Neutrophil (primary cell): ENCODE data around the gene RABGAP1.

Experiments used
- H3K27ac ChIP-seq: fragments of 200-600 bp; sonication (generic); 2 replicates; pipeline ENCODE4 v1.5.1; 2016; ENCODE audit warnings: mild to moderate bottlenecking, moderate library complexity
- H3K27me3 ChIP-seq: fragments of 200-600 bp; sonication (generic); 2 replicates; pipeline ENCODE4 v1.6.0; 2016; ENCODE audit warnings: mild to moderate bottlenecking
- H3K36me3 ChIP-seq: fragments of 200-600 bp; sonication (generic); 2 replicates; pipeline ENCODE4 v1.5.1; 2017
- H3K4me1 ChIP-seq, 2 experiments: fragments of 200-600 bp in 1 of 2; sonication (generic) in 1 of 2; 1 replicate in 1 of 2; 2 replicates in 1 of 2; pipeline versions ENCODE4 v1.5.1 to v1.6.1; 2013 to 2016; ENCODE audit warnings: low read depth in 1 of 2, low read length in 1 of 2, mild to moderate bottlenecking in 1 of 2, moderate library complexity in 1 of 2; ENCODE audit not compliant: control insufficient read depth in 1 of 2, insufficient read depth in 1 of 2
- H3K4me3 ChIP-seq, 2 experiments: fragments of 200-600 bp in 1 of 2; sonication (generic) in 1 of 2; 1 replicate in 1 of 2; 2 replicates in 1 of 2; pipeline ENCODE4 v1.5.1; 2013 to 2016; ENCODE audit warnings: low read depth in 1 of 2, low read length in 1 of 2, mild to moderate bottlenecking in 1 of 2, moderate library complexity in 1 of 2
- H3K9me3 ChIP-seq: fragments of 200-600 bp; sonication (generic); 2 replicates; pipeline ENCODE4 v1.5.1; 2016
- CTCF ChIP-seq: fragments of 200-600 bp; sonication (generic); IDR thresholded peaks from 2 replicates; pipeline ENCODE4 v1.5.1; 2016; ENCODE audit warnings: antibody characterized with exemption

The RABGAP1 gene

GRCh38 chr9:123011878-123012528, 71.2 kb downstream of the RABGAP1 start:
- TF ChIP-seq CTCF = no peak
- Histone ChIP-seq H3K27ac (no peak overlapping the region), H3K36me3 (peaks cover 51% of the 10 kb centered on the region), H3K27me3 (no peaks in the 10 kb centered on the region), H3K9me3 (peaks cover 3% of the 10 kb centered on the region), H3K4me3 (no peak overlapping the region), H3K4me1 (no peaks in the 10 kb centered on the region)

GRCh38 chr9:123016631-123017030, 75.8 kb downstream of the RABGAP1 start:
- Histone ChIP-seq H3K36me3 (peaks cover 53% of the 10 kb centered on the region), H3K4me3 (no peak overlapping the region), H3K9me3 (peaks cover 3% of the 10 kb centered on the region), H3K27me3 (no peaks in the 10 kb centered on the region), H3K27ac (no peak overlapping the region), H3K4me1 (no peaks in the 10 kb centered on the region)
- no peak for TF ChIP-seq CTCF

- Histone ChIP-seq H3K36me3 (peaks cover 46% of the 10 kb centered on the region), H3K9me3 (no peaks in the 10 kb centered on the region), H3K4me3 (no peak overlapping the region), H3K27me3 (no peaks in the 10 kb centered on the region), H3K4me1 (no peaks in the 10 kb centered on the region), H3K27ac (no peak overlapping the region)
- TF ChIP-seq CTCF = no peak
Measured at GRCh38 chr9:123020796-123021195, 80.0 kb downstream of the RABGAP1 start.

GRCh38 chr9:123026425-123026824, 85.6 kb downstream of the RABGAP1 start:
- H3K27ac ChIP-seq = no peak overlapping the region
- peaks cover 31% of the 10 kb centered on the region for H3K36me3 ChIP-seq
- no peak overlapping the region for H3K4me3 ChIP-seq
- H3K27me3 ChIP-seq = no peaks in the 10 kb centered on the region
- no peak for TF ChIP-seq CTCF
- no peaks in the 10 kb centered on the region for H3K4me1 ChIP-seq
- H3K9me3 ChIP-seq = no peaks in the 10 kb centered on the region

GRCh38 chr9:123027517-123027916, 86.7 kb downstream of the RABGAP1 start:
- Histone ChIP-seq H3K9me3 (no peaks in the 10 kb centered on the region), H3K4me1 (peaks cover 0 to 8% of the 10 kb centered on the region in 2 experiments), H3K36me3 (peaks cover 22% of the 10 kb centered on the region), H3K4me3 (no peak overlapping the region), H3K27ac (no peak overlapping the region), H3K27me3 (no peaks in the 10 kb centered on the region)
- no peak for TF ChIP-seq CTCF
